HCT116 (cell line): ENCODE data around the gene FNBP1. TPM values are rescaled to one million over a fixed set of nuclear protein-coding genes. Genes with fewer than 3 reads are reported as not detected.

Source experiments
- ATAC-seq: fragments of 200-7000 bp; cut with Tn5 transposase; 2 replicates; pipeline ENCODE4 v1.9.1; 2020; ENCODE audit warnings: mild to moderate bottlenecking, moderate library complexity
- BruUV-seq: library from RNA; stranded (reverse); fragments of 400-500 nt; replicated peaks from 2 replicates; lab custom pipeline; 2021; lab: Mats Ljungman, UMichigan
- CTCF ChIA-PET: fragments of 300-600 bp; sonication (Branson Sonifier 250); formaldehyde crosslinking; loops from one replicate; lab custom pipeline; 2021; ENCODE audit warnings: antibody characterized with exemption; lab: Charles Lee
- POLR2A ChIA-PET: fragments of 300-600, 350-600 bp; sonication (Branson Sonifier 250); formaldehyde crosslinking; loops from one replicate; lab custom pipeline; 2021; ENCODE audit warnings: antibody characterized with exemption; lab: Charles Lee
- RAD21 ChIA-PET, 2 experiments: fragments of 300-600 bp; sonication (Branson Sonifier 250); formaldehyde crosslinking; loops; one replicate each; lab custom pipeline; 2023; ENCODE audit warnings: low total read pairs in 2 of 2; ENCODE audit not compliant: uncharacterized antibody in 2 of 2, unreplicated experiment in 2 of 2, low non-redundant PET in 1 of 2; lab: Charles Lee
- DNase-seq: peaks from one replicate; pipeline ENCODE4 v3.0.0-alpha.2; 2010; ENCODE audit warnings: low read depth, low spot score
- H2AFZ ChIP-seq: fragments of 200-600 bp; shearing (Covaris generic), sonication (generic); 2 replicates; pipeline ENCODE4 v1.6.1; 2017; ENCODE audit warnings: low read depth, mixed run types, mixed read lengths, antibody characterized with exemption, low read length; ENCODE audit not compliant: poor library complexity, severe bottlenecking
- H3K27ac ChIP-seq: 2 replicates; pipeline ENCODE4 v1.5.1; 2012; ENCODE audit warnings: low read depth, low read length
- H3K27me3 ChIP-seq: fragments of 200-600 bp; sonication (generic); 2 replicates; pipeline ENCODE4 v1.6.1; 2016; ENCODE audit warnings: mixed run types, low read length, mixed read lengths; ENCODE audit not compliant: insufficient read depth
- H3K36me3 ChIP-seq, 2 experiments: fragments of 200-500 bp in 1 of 2; fragments of 200-600 bp in 1 of 2; sonication (Bioruptor generic) in 1 of 2; sonication (generic) in 1 of 2; 2 replicates each; pipeline versions ENCODE4 v1.5.1 to v1.6.1; 2014 to 2016; ENCODE audit warnings: low read length in 2 of 2, inconsistent platforms in 1 of 2, mixed read lengths in 1 of 2, mixed run types in 1 of 2; ENCODE audit not compliant: insufficient read depth in 2 of 2, control insufficient read depth in 1 of 2
- H3K4me1 ChIP-seq, 2 experiments: fragments of 200-600 bp in 1 of 2; sonication (generic) in 1 of 2; 2 replicates each; pipeline versions ENCODE4 v1.5.1 to v1.6.1; 2012 to 2017; ENCODE audit warnings: low read length in 2 of 2, inconsistent platforms in 1 of 2, mild to moderate bottlenecking in 1 of 2, mixed read lengths in 1 of 2, mixed run types in 1 of 2, moderate library complexity in 1 of 2; ENCODE audit not compliant: insufficient read depth in 2 of 2, control insufficient read depth in 1 of 2
- H3K4me2 ChIP-seq: fragments of 200-600 bp; sonication (generic); 2 replicates; pipeline ENCODE4 v1.6.1; 2017; ENCODE audit warnings: mixed run types, low read length, mixed read lengths
- H3K4me3 ChIP-seq, 2 experiments: fragments of 200-600 bp in 1 of 2; sonication (generic) in 1 of 2; replicated peaks in 1 of 2; 2 replicates each; pipeline ENCODE4 v1.5.1; 2011 to 2016; ENCODE audit warnings: low read length in 2 of 2, control low read depth in 1 of 2, low read depth in 1 of 2, mild to moderate bottlenecking in 1 of 2, mixed read lengths in 1 of 2, mixed run types in 1 of 2
- H3K79me2 ChIP-seq: fragments of 200-600 bp; sonication (generic); 2 replicates; pipeline ENCODE4 v1.6.1; 2017; ENCODE audit warnings: mild to moderate bottlenecking, mixed run types, low read length, moderate library complexity, mixed read lengths; ENCODE audit not compliant: insufficient read depth
- H3K9ac ChIP-seq: fragments of 200-600 bp; sonication (generic); 2 replicates; pipeline ENCODE4 v1.6.1; 2016; ENCODE audit warnings: low read length, mixed read lengths
- H3K9me2 ChIP-seq: fragments of 200-600 bp; sonication (generic), shearing (Covaris generic); 2 replicates; pipeline ENCODE4 v1.6.1; 2017; ENCODE audit warnings: mixed run types, mild to moderate bottlenecking, moderate library complexity; ENCODE audit not compliant: insufficient read depth
- H3K9me3 ChIP-seq, 2 experiments: fragments of 200-500 bp in 1 of 2; fragments of 200-600 bp in 1 of 2; sonication (Bioruptor generic) in 1 of 2; sonication (generic) in 1 of 2; 2 replicates each; pipeline ENCODE4 v1.6.1; 2014 to 2017; ENCODE audit warnings: low read length in 2 of 2, mixed read lengths in 2 of 2, inconsistent platforms in 1 of 2, low read depth in 1 of 2, mild to moderate bottlenecking in 1 of 2, mixed run types in 1 of 2, moderate library complexity in 1 of 2; ENCODE audit not compliant: control insufficient read depth in 1 of 2, insufficient read depth in 1 of 2
- H4K20me1 ChIP-seq: fragments of 200-600 bp; sonication (generic), shearing (Covaris generic); 2 replicates; pipeline ENCODE4 v1.6.1; 2017; ENCODE audit warnings: mixed run types, mild to moderate bottlenecking, moderate library complexity; ENCODE audit not compliant: insufficient read depth
- ATF3 ChIP-seq: IDR thresholded peaks from 2 replicates; pipeline ENCODE4 v1.6.1; 2012
- CBX3 ChIP-seq: IDR thresholded peaks from 2 replicates; pipeline ENCODE4 v1.6.1; 2012; ENCODE audit warnings: low read depth
- CEBPB ChIP-seq: IDR thresholded peaks from 2 replicates; pipeline ENCODE4 v1.6.1; 2012; ENCODE audit warnings: low read depth
- EGR1 ChIP-seq: IDR thresholded peaks from 2 replicates; pipeline ENCODE4 v1.6.1; 2012; ENCODE audit warnings: low read depth
- EZH2 ChIP-seq: fragments of 200-600 bp; sonication (generic); IDR thresholded peaks from 2 replicates; pipeline ENCODE4 v1.6.1; 2017; ENCODE audit warnings: antibody characterized with exemption, mixed run types
- EZH2phosphoT487 ChIP-seq: fragments of 200-600 bp; IDR thresholded peaks from 2 replicates; pipeline ENCODE4 v1.6.1; 2018; ENCODE audit warnings: antibody characterized with exemption, borderline replicate concordance
- JUND ChIP-seq: IDR thresholded peaks from 2 replicates; pipeline ENCODE4 v1.6.1; 2012
- RAD21 ChIP-seq: IDR thresholded peaks from 2 replicates; pipeline ENCODE4 v1.6.1; 2012; ENCODE audit warnings: low read depth, mild to moderate bottlenecking
- SIN3A ChIP-seq: IDR thresholded peaks from 2 replicates; pipeline ENCODE4 v1.6.1; 2012; ENCODE audit warnings: low read depth
- SP1 ChIP-seq: IDR thresholded peaks from 2 replicates; pipeline ENCODE4 v1.6.1; 2012; ENCODE audit warnings: low read depth
- TCF7L2 ChIP-seq: IDR thresholded peaks from 2 replicates; pipeline ENCODE4 v1.7.0; 2011; ENCODE audit warnings: borderline replicate concordance, inconsistent platforms; ENCODE audit not compliant: insufficient read depth, insufficient read length; ENCODE audit errors: extremely low read depth
- YY1 ChIP-seq: IDR thresholded peaks from 2 replicates; pipeline ENCODE4 v1.6.1; 2011; ENCODE audit warnings: low read length, low read depth, moderate library complexity, mild to moderate bottlenecking; ENCODE audit not compliant: insufficient replicate concordance; ENCODE audit errors: extremely low read depth
- ZBTB33 ChIP-seq: IDR thresholded peaks from 2 replicates; pipeline ENCODE4 v1.6.1; 2011; ENCODE audit warnings: mild to moderate bottlenecking, low read length, moderate library complexity; ENCODE audit not compliant: insufficient replicate concordance; ENCODE audit errors: extremely low read depth
- intact Hi-C: fragments of 100-400 bp; cut with micrococcal nuclease; formaldehyde crosslinking; loops from 2 replicates; pipeline ENCODE4 v1.10.0; 2022
- total RNA-seq: library from RNA; stranded (reverse); gene quantifications from one replicate; pipeline ENCODE4 v1.2.1, GENCODE V29; 2021; ENCODE audit not compliant: unreplicated experiment
- TF ChIP-seq, protein P1 (sequence below), 3 experiments: fragments of 200-600 bp in 1 of 3; sonication (generic) in 1 of 3; IDR thresholded peaks in 2 of 3; conservative IDR thresholded peaks in 1 of 3; 2 replicates each; pipeline ENCODE4 v1.5.1; 2012 to 2017; ENCODE audit warnings: low read depth in 2 of 3, low read length in 2 of 3, antibody characterized with exemption in 1 of 3, borderline replicate concordance in 1 of 3, control low read depth in 1 of 3, mild to moderate bottlenecking in 1 of 3, mixed read lengths in 1 of 3, mixed run types in 1 of 3, moderate library complexity in 1 of 3; ENCODE audit not compliant: insufficient read depth in 1 of 3
- TF ChIP-seq, protein P2 (sequence below): IDR thresholded peaks from 2 replicates; pipeline ENCODE4 v1.6.1; 2012

The FNBP1 gene
- total RNA-seq, 1 experiment from 2014 or later, result 25.0 TPM

GRCh38 chr9:130049431-130050210 lies 6.6 kb upstream of the FNBP1 start (continued):
- TF ChIP-seq, protein P1, sequence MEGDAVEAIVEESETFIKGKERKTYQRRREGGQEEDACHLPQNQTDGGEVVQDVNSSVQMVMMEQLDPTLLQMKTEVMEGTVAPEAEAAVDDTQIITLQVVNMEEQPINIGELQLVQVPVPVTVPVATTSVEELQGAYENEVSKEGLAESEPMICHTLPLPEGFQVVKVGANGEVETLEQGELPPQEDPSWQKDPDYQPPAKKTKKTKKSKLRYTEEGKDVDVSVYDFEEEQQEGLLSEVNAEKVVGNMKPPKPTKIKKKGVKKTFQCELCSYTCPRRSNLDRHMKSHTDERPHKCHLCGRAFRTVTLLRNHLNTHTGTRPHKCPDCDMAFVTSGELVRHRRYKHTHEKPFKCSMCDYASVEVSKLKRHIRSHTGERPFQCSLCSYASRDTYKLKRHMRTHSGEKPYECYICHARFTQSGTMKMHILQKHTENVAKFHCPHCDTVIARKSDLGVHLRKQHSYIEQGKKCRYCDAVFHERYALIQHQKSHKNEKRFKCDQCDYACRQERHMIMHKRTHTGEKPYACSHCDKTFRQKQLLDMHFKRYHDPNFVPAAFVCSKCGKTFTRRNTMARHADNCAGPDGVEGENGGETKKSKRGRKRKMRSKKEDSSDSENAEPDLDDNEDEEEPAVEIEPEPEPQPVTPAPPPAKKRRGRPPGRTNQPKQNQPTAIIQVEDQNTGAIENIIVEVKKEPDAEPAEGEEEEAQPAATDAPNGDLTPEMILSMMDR (IDR thresholded peaks at IDR 0.05 in 2 of 3, conservative IDR thresholded peaks at IDR 0.05 in 1 of 3; ENCODE audit: borderline replicate concordance in 1 of 3, insufficient read depth in 1 of 3, low read depth in 2 of 3, low read length in 2 of 3), result no peak
- TF ChIP-seq EZH2phosphoT487 (no peak), CEBPB (no peak), RAD21 (no peak)

DNA sequence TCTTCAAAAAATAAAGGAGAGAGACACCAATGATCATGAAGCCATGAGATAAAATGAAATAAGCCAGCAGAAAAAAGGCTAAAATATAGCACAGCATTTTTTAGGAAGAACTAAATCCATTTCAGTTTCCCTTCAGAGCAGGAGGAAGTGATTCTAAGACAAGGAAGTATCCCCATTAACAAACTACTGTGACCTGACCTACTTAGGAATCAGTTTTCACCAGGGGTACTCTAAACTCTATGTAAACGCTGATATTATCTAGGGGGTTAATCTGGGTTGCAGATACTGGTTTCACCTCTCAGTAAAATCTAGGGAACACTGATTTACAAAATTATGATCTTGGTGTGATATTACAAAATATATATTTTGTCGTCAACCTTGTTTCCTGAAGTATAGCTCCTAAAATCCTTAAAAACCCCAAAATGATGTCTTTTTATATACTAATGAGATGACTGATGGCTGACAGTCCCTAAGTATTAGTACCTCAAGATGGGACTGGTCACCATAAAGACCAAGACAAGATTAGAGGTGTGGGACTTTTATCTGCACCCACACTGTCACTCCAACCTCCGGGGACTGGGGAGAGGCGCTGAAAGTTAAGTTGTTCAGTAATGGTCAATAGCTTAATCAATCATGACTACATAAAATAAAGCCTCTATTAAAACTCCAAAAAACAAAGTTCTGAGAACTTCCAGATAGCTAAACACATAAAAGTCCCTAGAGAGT lies 2.9 kb upstream of the FNBP1 start:
- intact Hi-C loops, result no loop called here
- ATAC-seq, result no peak
- no peaks in the 10 kb centered on the region for H3K9me3 ChIP-seq
- no peak overlapping the region for H3K4me2 ChIP-seq
- H3K27me3 ChIP-seq, result no peaks in the 10 kb centered on the region
- no peak for TF ChIP-seq EZH2
- no peak for TF ChIP-seq RAD21
- TF ChIP-seq TCF7L2, result no peak
- TF ChIP-seq SIN3A, result no peak
- no peak for TF ChIP-seq ATF3
- no peak for TF ChIP-seq CBX3
- TF ChIP-seq, protein P1 (IDR thresholded peaks at IDR 0.05 in 2 of 3, conservative IDR thresholded peaks at IDR 0.05 in 1 of 3; ENCODE audit: borderline replicate concordance in 1 of 3, insufficient read depth in 1 of 3, low read depth in 2 of 3, low read length in 2 of 3), result no peak
- TF ChIP-seq JUND, result no peak
- TF ChIP-seq YY1, result no peak
- TF ChIP-seq, protein P2, sequence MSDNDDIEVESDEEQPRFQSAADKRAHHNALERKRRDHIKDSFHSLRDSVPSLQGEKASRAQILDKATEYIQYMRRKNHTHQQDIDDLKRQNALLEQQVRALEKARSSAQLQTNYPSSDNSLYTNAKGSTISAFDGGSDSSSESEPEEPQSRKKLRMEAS, result no peak
- no peak for TF ChIP-seq ZBTB33
- no peak for TF ChIP-seq EZH2phosphoT487
- TF ChIP-seq SP1, result no peak
- TF ChIP-seq EGR1, result no peak
- TF ChIP-seq, all 23 proteins: peak for 0
- BruUV-seq, result no TSS peak
- no peak overlapping the region for H2AFZ ChIP-seq
- no peaks in the 10 kb centered on the region for H4K20me1 ChIP-seq
- H3K4me1 ChIP-seq, result peaks cover 0 to 11% of the 10 kb centered on the region in 2 experiments; a peak in 3 of 4 replicates
- H3K9me2 ChIP-seq, result no peaks in the 10 kb centered on the region
- DNase-seq, result no peak
- CTCF ChIA-PET, result interaction anchor here (0.7 kb wide), 1 partner anchor 10 kb away, joined by 3 read pairs; no protein-coding TSS in a partner anchor
- H3K79me2 ChIP-seq, result peaks cover 6% of the 10 kb centered on the region
- no peak overlapping the region for H3K27ac ChIP-seq
- POLR2A ChIA-PET, result interaction anchor here (2.0 kb wide), 1 partner anchor 8 kb away, joined by 5 read pairs; the partner anchor contains the start of gene GPR107
- no peaks in the 10 kb centered on the region for H3K36me3 ChIP-seq
- RAD21 ChIA-PET, result no interaction called here
- no peak overlapping the region for H3K4me3 ChIP-seq
- H3K9ac ChIP-seq, result no peak overlapping the region
